Measurements from ENCODE around the gene ACOX2. TPM values are rescaled to one million over a fixed set of nuclear protein-coding genes. Genes with fewer than 3 reads are reported as not detected.

Gene ACOX2
- total RNA-seq, 1 experiment from 2014 or later = 1.1 TPM

GRCh38 chr3:58485801-58486435, 51.1 kb downstream of the ACOX2 start:
- CTCF ChIA-PET = no interaction called here
- no peaks in the 10 kb centered on the region for H3K9me3 Mint-ChIP-seq (ENCODE audit: low read depth, unreplicated experiment)
- intact Hi-C loops (cut with micrococcal nuclease; ENCODE audit: unreplicated experiment) = no loop called here
- H3K27ac Mint-ChIP-seq (ENCODE audit: unreplicated experiment) = peak overlapping the region; percentile 82
- no peak overlapping the region for H3K4me3 Mint-ChIP-seq (ENCODE audit: low read depth, unreplicated experiment)
- H3K27me3 Mint-ChIP-seq (ENCODE audit: unreplicated experiment) = no peaks in the 10 kb centered on the region
- BruUV-seq (replicated peaks) = no TSS peak
- peaks cover 15% of the 10 kb centered on the region for H3K36me3 Mint-ChIP-seq (ENCODE audit: insufficient read depth, unreplicated experiment)
- DNase-seq = no peak
- TF ChIP-seq CTCF (IDR thresholded peaks at IDR 0.05; ENCODE audit: unreplicated experiment) = no peak
- peaks cover 34% of the 10 kb centered on the region for H3K4me1 Mint-ChIP-seq (ENCODE audit: low read depth, unreplicated experiment)

- H3K36me3 Mint-ChIP-seq (ENCODE audit: insufficient read depth, unreplicated experiment) = peaks cover 20% of the 10 kb centered on the region
Measured at GRCh38 chr3:58484722-58485069, 52.3 kb downstream of the ACOX2 start.

GRCh38 chr3:58484045-58484721, 52.8 kb downstream of the ACOX2 start:
- CTCF ChIA-PET = interaction anchor here (1.2 kb wide), 1 partner anchor 13 kb away, joined by 3 read pairs; no protein-coding TSS in a partner anchor
- Mint-ChIP-seq H3K4me3 (ENCODE audit: low read depth, unreplicated experiment) (no peak overlapping the region), H3K27me3 (ENCODE audit: unreplicated experiment) (no peaks in the 10 kb centered on the region), H3K4me1 (ENCODE audit: low read depth, unreplicated experiment) (peaks cover 32% of the 10 kb centered on the region), H3K9me3 (ENCODE audit: low read depth, unreplicated experiment) (no peaks in the 10 kb centered on the region), H3K36me3 (ENCODE audit: insufficient read depth, unreplicated experiment) (peaks cover 20% of the 10 kb centered on the region), H3K27ac (ENCODE audit: unreplicated experiment) (no peak overlapping the region)
- intact Hi-C loops (cut with micrococcal nuclease; ENCODE audit: unreplicated experiment) = no loop called here
- DNase-seq = no peak
- no peak for TF ChIP-seq CTCF (IDR thresholded peaks at IDR 0.05; ENCODE audit: unreplicated experiment)
- BruUV-seq (replicated peaks) = no TSS peak

More at GRCh38 chr3:58484722-58485069, 52.3 kb downstream of the ACOX2 start:
- no peaks in the 10 kb centered on the region for H3K27me3 Mint-ChIP-seq (ENCODE audit: unreplicated experiment)
- BruUV-seq (replicated peaks) = no TSS peak
- H3K9me3 Mint-ChIP-seq (ENCODE audit: low read depth, unreplicated experiment) = no peaks in the 10 kb centered on the region
- CTCF ChIA-PET = interaction anchor here (1.2 kb wide), 1 partner anchor 13 kb away, joined by 3 read pairs; no protein-coding TSS in a partner anchor
- DNase-seq = no peak
- intact Hi-C loops (cut with micrococcal nuclease; ENCODE audit: unreplicated experiment) = no loop called here
- H3K4me1 Mint-ChIP-seq (ENCODE audit: low read depth, unreplicated experiment) = peaks cover 32% of the 10 kb centered on the region
- no peak overlapping the region for H3K27ac Mint-ChIP-seq (ENCODE audit: unreplicated experiment)
- H3K4me3 Mint-ChIP-seq (ENCODE audit: low read depth, unreplicated experiment) = no peak overlapping the region
- TF ChIP-seq CTCF (IDR thresholded peaks at IDR 0.05; ENCODE audit: unreplicated experiment) = no peak

- intact Hi-C loops (cut with micrococcal nuclease; ENCODE audit: unreplicated experiment) = no loop called here
- Mint-ChIP-seq H3K27ac (ENCODE audit: unreplicated experiment) (no peak overlapping the region), H3K4me3 (ENCODE audit: low read depth, unreplicated experiment) (no peak overlapping the region), H3K36me3 (ENCODE audit: insufficient read depth, unreplicated experiment) (peaks cover 20% of the 10 kb centered on the region), H3K4me1 (ENCODE audit: low read depth, unreplicated experiment) (peaks cover 22% of the 10 kb centered on the region), H3K27me3 (ENCODE audit: unreplicated experiment) (no peaks in the 10 kb centered on the region), H3K9me3 (ENCODE audit: low read depth, unreplicated experiment) (no peaks in the 10 kb centered on the region)
- CTCF ChIA-PET = no interaction called here
- TF ChIP-seq CTCF (IDR thresholded peaks at IDR 0.05; ENCODE audit: unreplicated experiment) = no peak
- DNase-seq = no peak
- BruUV-seq (replicated peaks) = no TSS peak
Measured at GRCh38 chr3:58482917-58483636, 53.9 kb downstream of the ACOX2 start.

All from Calu3 (cell line).